NCI-H345 (cell line): ENCODE data around the gene DDX11.
"Not testable (repeated sequence)": the region's sequence is repeated elsewhere in the genome, so short reads cannot be mapped to it uniquely, and the experiment has no call there.

Experiments
- DNase-seq: peaks from one replicate; lab custom pipeline; 2025; lab: John Stamatoyannopoulos, UW

DDX11 gene

DNA sequence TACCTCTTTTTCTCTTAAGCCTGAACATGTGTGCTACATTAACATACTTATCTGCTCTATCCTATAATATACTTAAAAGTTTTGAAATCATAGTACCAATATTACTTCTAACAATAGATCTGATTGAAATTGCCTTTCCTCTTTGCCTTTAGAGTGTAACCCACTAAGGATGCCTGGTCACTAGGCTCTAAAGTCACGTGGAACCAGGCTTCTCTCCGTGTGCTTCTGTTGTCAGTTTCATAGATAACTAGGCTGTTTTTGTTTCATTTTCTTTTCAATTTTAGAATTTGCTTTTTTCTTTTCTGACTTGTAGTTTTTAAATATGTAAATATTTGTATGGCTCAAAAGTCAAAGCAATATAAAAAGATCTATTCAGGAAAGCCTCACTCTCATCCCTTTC is 25.8 kb downstream of the DDX11 start:
- DNase-seq, result not testable (repeated sequence)

DNA sequence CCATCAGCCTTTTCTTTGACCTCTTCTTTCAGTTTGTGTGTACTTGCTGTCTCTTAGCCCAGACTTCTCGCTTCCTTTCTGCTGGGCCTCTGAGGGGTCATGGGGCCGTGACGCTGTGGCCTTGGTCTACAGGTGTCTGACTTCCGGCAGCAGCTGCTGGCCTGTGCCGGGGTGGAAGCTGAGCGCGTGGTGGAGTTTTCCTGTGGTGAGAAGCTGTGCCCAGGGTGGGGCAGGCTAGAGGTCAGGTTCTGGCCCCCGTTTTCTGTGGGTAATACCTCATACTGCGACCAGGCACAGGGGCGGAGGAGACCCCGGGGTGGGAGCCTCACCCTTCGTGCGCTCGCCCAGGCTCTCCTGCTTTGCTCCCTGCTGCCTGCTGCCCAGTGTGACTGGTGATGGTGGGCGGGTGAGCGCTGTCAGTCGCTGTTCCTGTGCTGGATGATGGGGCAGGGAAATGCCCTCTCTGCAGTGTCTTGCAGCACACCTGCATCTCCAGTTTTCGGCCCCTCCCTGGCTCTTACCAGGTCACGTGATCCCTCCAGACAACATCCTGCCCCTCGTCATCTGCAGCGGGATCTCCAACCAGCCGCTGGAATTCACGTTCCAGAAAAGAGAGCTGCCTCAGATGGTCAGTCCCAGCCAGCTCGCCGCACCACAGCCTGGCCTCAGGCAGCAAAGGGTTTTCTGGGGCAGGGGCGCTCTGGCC is 27.0 kb downstream of the DDX11 start:
- DNase-seq, result not testable (repeated sequence)

DNA sequence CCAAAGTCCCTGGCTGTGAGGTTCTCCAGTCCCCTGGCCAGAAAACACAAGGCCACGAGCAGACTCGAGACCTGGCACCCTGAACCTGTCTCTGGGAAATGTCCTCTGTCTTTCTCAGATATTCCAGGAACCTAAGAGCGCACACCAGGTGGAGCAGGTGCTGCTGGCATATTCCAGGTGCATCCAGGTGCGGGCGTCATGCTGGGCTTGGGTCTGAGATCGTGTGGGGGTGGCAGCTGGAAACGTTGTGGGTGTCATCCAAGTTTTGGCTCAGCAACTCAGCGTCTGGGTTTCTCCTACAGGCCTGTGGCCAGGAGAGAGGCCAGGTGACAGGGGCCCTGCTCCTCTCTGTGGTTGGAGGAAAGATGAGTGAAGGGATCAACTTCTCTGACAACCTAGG is 28.5 kb downstream of the DDX11 start:
- peak; percentile 52 for DNase-seq

DNA sequence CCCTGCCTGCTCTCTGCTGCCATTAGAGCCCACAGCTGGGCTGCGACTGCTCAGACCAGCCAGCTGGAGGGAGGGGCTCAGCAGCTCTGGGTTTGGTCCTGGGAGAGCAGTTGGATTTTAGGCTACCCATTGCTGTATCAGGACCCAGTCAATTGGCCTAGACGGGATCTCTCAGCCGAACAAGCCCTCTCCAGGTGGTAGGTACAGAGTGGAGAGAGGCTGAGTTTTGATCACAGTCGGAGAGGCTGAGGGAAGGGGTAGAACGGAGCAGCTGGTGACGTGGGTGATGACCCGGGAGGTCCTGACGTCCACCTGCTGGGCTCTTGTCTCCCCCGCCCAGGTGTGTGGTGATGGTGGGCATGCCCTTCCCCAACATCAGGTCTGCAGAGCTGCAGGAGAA is 28.9 kb downstream of the DDX11 start:
- not testable (repeated sequence) for DNase-seq

DNA sequence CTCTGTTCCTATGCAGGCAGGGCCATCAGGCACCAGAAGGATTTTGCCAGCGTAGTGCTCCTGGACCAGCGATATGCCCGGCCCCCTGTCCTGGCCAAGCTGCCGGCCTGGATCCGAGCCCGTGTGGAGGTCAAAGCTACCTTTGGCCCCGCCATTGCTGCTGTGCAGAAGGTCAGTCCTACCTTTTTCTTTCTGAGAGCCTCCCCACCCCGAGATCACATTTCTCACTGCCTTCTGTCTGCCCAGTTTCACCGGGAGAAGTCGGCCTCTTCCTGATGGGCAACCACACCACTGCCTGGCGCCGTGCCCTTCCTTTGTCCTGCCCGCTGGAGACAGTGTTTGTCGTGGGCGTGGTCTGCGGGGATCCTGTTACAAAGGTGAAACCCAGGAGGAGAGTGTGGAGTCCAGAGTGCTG is 29.9 kb downstream of the DDX11 start:
- peak; percentile 75 for DNase-seq

DNA sequence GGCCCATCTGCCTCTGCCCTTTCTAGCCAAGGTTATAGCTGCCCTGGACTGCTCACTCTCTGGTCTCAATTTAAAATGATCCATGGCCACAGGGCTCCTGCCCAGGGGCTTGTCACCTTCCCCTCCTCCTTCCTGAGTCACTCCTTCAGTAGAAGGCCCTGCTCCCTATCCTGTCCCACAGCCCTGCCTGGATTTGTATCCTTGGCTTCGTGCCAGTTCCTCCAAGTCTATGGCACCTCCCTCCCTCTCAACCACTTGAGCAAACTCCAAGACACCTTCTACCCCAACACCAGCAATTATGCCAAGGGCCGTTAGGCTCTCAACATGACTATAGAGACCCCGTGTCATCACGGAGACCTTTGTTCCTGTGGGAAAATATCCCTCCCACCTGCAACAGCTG is 30.6 kb downstream of the DDX11 start:
- DNase-seq, result not testable (repeated sequence)

DNA sequence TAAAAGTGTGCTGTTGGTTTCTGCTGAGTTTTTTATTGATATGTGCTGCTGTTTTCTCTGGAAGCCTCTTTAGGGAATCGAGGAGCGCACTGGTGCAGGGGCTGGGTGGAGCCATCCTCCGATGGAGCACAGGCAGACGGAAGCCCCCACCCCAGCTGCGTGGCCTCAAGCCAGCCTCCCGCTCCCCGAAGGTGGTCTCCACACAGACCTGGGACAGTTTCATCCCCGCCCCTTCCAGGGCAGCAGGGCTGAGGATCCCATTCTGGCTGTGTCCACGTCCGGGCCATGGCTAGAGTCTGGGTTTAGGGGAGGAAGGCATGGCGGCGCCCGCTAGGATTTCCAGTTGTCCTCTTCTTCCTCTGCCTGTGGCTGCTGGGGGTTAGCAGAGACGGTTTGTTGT is 31.1 kb downstream of the DDX11 start:
- not testable (repeated sequence) for DNase-seq

DNA sequence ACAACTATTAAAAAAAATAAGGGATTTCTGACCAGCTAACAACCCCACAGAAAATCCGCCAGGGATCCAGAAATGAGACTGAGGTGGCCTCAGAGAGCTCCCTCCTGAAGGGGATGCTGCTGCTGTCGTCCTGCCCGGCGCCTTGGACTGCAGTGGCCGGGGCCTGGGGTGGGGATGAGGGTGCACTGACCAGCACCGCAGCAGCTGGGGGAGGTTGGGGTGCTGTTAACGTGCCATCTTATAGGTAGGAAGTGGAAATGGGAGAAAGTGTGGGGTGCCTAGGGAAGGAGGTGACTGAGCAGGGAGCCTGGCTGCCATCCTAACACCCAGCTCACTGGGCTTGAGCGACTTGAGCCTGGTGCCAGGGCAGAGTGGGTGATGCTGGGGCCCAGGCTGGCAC is 32.0 kb downstream of the DDX11 start:
- DNase-seq, result no peak

DNA sequence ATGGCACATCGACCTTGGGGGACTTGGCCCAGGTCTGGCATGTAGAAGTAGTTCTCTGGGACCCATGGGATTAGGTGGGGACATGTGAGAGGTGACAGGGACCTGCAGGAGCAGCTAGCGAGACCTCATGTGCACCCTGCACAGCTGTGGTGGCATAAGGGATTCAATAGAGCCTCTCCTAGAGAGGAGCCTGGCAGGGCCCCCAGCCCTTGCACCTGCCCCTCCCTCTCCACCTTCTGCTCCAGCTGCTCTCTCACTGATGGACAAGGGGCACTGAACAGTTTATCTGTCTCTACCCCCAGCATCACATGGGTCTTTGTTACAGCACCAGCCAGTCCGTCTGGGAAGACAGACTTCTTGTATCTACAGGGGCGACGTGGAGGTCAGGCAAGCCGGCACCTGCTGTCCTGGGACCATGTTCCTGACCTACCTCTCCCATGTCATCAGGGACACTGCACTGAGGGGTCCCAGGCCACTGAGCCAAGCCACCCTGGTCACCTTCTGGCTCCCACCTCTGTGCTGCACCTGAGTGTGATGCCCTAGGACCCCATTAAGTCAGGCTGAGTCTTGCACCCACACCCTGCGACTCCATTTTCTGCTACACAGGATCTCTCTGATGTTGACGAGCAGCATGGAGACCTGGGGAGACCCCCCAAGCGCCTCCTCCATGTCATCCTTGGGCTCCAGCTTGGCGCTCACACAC is 32.6 kb downstream of the DDX11 start:
- DNase-seq, result peak; percentile 73

DNA sequence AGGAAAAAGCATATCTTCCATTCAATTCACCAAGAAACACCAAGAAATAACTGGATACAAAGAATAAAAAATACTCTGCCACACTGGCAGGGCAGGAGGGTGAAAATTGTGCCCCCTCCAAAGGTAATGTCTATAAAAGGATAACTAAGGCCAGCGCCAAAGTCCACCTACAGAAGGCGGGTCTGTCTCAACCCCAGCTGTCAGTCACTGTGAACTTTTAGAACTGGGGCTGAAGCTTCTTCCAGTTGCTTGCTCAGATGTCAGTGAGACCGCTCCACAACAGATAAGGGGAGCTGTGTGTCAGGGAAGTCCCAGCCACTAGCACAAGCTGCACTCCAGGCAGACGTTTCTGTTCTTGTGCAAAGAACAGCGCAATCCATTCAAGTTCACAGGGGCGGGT is 36.1 kb downstream of the DDX11 start:
- DNase-seq, result not testable (repeated sequence)

DNA sequence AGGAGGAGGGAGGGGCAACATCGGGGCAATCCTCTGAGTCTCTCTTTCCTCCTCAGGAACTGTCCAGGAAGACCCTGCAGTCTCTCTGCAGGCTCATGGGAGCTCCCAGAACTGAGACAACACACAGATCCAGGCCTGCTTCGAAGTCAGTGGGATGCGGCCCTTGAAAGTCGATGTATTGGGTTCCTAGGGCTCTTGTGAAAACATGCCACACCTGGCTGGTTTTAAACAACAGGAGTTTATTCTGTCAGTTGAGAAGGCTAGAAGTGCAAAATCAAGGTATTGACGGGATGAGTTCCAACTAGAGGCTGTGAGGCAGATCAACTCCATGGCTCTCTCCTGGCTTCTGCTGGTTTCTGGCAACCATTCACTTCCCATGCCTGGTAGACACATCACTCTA is 36.6 kb downstream of the DDX11 start:
- DNase-seq, result peak; percentile 11

DNA sequence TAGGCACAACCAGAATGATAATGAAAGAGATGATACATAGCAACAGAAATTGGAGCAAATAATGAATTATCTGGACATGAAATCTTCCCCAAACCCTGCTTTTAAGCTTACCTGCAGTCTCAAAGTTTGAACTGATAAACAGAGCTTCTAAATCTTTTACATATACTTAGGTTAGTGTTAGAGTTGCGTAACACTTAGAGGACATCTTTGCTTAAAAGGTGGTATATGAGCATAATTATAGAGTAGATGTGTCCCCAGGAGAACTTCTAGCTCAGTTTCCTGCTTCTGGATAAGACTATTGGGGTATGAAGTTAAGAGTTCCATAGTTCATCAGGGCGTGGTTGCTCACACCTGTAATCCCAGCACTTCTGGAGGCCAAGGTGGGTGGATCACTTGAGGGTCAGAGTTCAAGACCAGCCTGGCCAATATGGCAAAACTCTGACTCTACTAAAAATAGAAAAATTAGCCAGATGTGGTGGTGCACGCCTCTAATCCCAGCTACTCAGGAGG is 41.5 kb downstream of the DDX11 start:
- not testable (repeated sequence) for DNase-seq

DNA sequence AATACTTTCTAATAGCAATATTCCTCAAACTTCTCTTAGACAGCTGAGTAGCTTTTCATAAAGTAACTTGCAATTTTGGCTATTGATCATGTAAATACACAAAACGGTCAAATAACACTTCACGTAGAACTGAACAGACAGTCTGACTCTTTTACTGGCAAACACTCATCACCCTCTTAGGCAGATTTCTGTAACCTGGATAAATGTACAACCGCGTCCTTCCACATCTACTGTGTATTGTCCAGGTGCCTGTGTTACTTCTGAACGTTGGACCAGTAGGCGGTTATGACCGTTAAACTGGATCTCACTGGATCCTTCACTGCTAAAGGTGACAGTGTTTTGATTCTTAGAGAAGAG is 43.2 kb downstream of the DDX11 start:
- DNase-seq, result not testable (repeated sequence)

DNA sequence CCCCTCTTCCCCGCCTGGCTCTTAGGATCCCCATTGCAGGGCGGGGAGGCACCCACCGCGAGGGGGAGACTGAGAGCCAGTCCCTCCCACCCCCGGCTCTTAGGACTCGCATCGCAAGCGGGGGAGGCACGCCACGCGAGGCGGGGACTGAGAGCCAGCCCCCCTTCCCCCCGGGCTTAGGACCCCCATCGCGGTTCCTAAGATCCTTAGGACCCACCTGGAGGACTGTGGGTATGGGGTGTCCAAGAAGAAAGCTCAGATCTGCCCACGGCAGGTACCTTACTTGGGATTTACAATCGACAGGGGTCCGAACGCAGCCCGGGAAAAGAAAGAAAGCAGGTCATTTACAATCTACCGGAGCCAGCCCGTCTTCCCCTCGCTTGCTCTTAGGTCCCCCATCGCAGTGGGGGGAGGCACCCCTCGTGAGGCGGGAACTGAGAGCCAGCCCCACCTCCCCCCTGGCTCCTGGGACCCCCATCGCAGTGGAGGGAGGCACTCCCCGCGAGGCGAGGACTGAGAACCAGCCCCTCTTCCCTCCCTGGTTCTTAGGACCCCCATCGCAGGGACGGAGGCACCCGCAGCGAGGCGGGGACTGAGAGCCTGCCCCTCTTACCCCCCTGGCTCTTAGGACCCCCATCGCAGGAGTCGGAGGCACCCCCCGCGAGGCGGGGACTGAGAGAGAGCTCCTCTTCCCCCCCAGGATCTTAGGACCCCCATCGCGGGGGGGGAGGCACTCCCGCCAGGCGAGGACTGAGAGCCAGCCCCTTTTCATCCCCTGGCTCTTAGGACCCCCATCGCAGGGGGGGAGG is 43.7 kb downstream of the DDX11 start:
- peak; percentile 80 for DNase-seq

DNA sequence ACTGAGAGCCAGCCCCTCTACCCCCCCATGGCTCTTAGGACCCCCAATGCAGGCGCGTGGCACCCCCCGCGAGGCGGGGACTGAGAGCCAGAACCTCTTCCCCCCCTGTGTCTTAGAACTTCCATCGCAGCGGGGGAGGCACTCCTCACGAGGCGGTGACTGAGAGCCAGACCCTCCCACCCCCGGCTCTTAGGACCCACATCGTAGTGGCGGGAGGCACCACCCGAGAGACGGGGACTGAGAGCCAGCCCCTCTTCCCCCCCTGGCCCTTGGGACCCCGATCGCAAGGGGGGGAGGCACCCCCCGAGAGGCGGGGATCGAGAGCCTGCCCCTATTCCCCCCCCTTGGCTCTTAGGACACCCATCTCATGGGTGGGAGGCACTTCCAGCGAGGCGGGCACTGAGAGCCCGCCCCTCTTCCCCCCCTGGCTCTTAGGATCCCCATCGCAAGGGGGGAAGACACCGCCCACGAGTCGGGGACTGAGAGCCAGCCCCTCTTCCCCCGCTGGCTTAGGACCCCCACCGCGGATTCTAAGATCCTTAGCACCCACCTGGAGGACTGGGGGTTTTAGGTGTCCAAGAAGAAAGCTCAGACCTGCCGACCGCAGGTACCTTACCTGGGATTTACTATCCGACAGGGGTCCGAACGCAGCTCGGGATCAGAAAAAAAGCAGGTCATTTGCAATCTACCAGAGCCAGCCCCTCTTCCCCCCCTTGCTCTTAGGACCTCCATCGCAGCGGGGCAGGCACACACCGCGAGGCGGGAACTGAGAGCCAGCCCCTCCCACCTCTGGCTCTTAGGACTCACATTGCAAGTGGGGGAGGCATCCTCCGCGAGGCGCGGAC is 44.9 kb downstream of the DDX11 start:
- peak; percentile 66 for DNase-seq

DNA sequence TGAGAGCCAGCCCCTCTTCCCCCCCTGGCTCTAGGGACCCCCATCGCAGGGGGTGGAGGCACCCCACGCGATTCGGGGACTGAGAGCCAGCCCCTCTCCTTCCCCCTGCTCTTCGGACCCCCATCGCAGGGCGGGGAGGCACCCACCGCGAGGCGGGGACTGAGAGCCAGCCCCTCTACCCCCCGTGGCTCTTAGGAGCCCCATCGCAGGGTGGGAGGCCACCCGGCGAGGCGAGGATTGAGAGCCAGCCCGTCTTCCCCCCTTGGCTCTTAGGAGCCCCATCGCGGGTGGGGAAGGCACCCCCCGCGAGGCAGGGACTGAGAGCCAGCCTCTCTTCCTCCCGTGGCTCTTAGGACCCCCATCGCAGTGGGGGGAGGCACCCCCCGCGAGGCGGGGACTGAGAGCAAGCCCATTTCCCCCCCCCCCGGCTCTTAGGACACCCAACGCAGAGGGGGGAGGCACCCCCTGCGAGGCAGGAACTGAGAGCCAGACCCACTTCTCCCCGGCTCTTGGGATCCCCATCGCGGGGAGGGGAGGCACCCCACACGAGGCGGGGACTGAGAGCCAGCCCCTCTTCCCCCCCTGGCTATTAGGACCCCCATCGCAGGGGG is 45.6 kb downstream of the DDX11 start:
- no peak for DNase-seq

DNA sequence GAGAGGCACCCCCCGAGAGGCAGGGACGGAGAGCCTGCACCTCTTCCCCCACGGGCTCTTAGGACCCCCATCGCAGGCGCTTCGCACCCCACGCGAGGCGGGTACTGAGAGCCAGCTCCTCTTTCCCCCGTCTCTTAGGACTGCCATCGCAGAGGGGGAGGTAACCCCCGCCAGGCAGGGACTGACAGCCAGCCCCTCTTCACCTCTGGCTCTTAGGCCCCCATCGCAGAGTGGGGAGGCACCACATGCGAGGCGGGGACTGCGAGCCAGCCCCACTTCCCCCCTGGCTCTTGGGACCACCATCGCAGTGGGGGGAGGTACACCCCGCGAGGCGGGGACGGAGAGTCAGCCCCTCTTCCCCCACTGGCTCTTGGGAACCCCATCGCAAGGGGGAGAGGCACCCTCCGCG is 46.1 kb downstream of the DDX11 start:
- no peak for DNase-seq

DNA sequence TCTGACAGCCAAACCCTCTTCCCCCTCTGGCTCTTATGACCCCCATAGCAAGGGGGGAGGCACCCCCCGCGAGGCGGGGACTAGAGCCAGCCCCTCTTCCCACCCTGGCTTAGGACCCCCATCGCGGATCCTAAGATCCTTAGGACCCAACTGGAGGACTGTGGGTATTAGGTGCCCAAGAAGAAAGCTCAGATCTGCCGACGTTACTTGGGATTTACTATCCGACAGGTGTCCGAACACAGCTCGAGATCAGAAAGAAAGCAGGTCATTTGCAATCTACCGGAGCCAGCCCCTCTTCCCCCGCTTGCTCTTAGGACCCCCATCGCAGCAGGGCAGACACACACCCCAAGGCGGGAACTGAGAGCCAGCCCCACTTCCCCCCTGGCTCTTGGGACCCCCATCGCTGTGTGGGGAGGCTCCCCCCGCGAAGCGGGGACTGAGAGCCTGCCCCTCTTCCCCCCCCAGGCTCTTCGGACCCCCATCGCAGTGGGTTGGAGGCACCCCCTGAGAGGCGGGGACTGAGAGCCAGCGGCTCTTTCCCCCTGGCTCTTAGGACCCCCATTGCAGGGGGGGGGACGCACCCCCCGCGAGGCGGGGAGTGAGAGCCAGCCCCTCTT is 46.8 kb downstream of the DDX11 start:
- no peak for DNase-seq

DNA sequence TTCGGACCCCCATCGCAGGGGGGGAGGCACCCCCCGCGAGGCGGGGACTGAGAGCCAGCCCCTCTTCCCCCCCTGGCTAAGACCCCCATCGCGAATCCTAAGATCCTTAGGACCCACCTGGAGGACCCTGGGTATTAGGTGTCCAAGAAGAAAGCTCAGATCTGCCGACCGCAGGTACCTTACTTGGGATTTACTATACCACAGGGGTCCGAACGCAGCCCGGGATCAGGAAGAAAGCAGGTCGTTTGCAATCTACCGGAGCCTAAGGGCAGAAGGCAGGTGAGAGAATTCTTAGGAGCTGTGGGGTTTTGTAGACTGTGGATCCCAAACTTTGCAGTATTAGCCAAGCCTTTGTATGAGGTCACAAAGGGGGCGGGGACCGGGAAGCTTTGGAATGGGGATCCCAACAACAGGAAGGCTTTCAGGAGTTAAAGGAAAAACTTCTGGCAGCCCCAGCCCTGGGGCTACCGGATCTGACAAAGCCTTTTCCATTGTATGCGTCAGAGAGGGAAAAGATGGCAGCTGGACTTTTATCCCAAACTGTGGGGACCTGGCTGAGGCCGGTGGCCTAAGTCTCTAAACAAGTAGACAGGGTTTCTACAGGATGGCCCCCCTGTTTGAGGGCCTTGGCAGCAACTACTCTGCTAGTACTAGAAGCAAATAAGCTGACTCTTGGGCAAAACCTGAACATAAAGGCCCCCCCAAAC is 47.5 kb downstream of the DDX11 start:
- peak; percentile 1 for DNase-seq

DNA sequence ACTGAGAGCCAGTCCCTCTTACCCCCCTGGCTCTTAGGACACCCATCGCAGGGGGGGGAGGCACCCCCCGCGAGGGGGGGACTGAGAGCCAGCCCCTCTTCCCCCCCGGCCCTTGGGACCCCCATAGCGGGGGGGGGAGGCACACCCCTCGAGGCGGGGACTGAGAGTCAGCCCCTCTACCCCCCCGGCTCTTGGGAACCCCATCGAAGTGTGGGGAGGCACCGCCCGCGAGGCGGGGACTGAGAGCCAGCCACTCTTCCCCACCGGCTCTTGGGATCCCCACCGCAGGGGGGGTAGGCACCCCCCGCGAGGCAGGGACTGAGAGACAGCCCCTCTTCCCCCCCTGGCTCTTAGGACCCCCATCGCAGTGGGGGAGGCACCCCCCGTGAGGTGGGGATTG is 48.8 kb downstream of the DDX11 start:
- no peak for DNase-seq
